H9 (cell line): ENCODE measurements around the gene PKNOX2. TPM values are rescaled to one million over a fixed set of nuclear protein-coding genes. Genes with fewer than 3 reads are reported as not detected.

Experiments used
- DNase-seq: peaks from one replicate; pipeline ENCODE4 v3.0.0-alpha.2; 2017
- H2AFZ ChIP-seq: one replicate; pipeline ENCODE4 v1.6.1; 2013; ENCODE audit warnings: mild to moderate bottlenecking, low read length, control low read depth, moderate library complexity
- H2AK5ac ChIP-seq: 2 replicates; pipeline ENCODE4 v1.6.1; 2013; ENCODE audit warnings: low read length, control low read depth, mixed read lengths; ENCODE audit not compliant: insufficient read length
- H2BK120ac ChIP-seq: one replicate; pipeline ENCODE4 v1.6.1; 2013; ENCODE audit warnings: low read depth, mild to moderate bottlenecking, low read length, control low read depth, inconsistent platforms; ENCODE audit not compliant: poor library complexity, severe bottlenecking
- H2BK12ac ChIP-seq: 2 replicates; pipeline ENCODE4 v1.6.1; 2013; ENCODE audit warnings: low read length, control low read depth, mixed read lengths, low read depth; ENCODE audit not compliant: insufficient read length
- H2BK15ac ChIP-seq: 2 replicates; pipeline ENCODE4 v1.6.1; 2013; ENCODE audit warnings: low read depth, low read length, control low read depth
- H2BK20ac ChIP-seq: one replicate; pipeline ENCODE4 v1.6.1; 2013; ENCODE audit warnings: low read depth, mild to moderate bottlenecking, low read length, control low read depth, inconsistent platforms; ENCODE audit not compliant: poor library complexity, severe bottlenecking
- H2BK5ac ChIP-seq: 2 replicates; pipeline ENCODE4 v1.6.1; 2013; ENCODE audit warnings: low read length, control low read depth, mixed read lengths; ENCODE audit not compliant: insufficient read length
- H3K14ac ChIP-seq: 2 replicates; pipeline ENCODE4 v1.6.1; 2013; ENCODE audit warnings: low read length, control low read depth; ENCODE audit not compliant: insufficient read depth
- H3K18ac ChIP-seq: 2 replicates; pipeline ENCODE4 v1.6.1; 2013; ENCODE audit warnings: low read depth, mild to moderate bottlenecking, mixed read lengths, low read length, control low read depth; ENCODE audit not compliant: insufficient read length
- H3K23ac ChIP-seq: 2 replicates; pipeline ENCODE4 v1.6.1; 2013; ENCODE audit warnings: low read length, control low read depth, mixed read lengths, low read depth; ENCODE audit not compliant: insufficient read length
- H3K23me2 ChIP-seq: 2 replicates; pipeline ENCODE4 v1.6.1; 2013; ENCODE audit warnings: low read depth, mild to moderate bottlenecking, mixed read lengths, low read length, control low read depth; ENCODE audit not compliant: insufficient read length, poor library complexity, severe bottlenecking
- H3K27ac ChIP-seq: 2 replicates; pipeline ENCODE4 v1.5.1; 2013; ENCODE audit warnings: low read length, control low read depth, mixed read lengths, low read depth; ENCODE audit not compliant: insufficient read length
- H3K27me3 ChIP-seq: 2 replicates; pipeline ENCODE4 v1.6.1; 2013; ENCODE audit warnings: low read length, control low read depth, inconsistent platforms; ENCODE audit not compliant: insufficient read depth
- H3K4ac ChIP-seq: 2 replicates; pipeline ENCODE4 v1.6.1; 2013; ENCODE audit warnings: low read depth, mild to moderate bottlenecking, control low read depth, inconsistent platforms, low read length, moderate library complexity
- H3K4me1 ChIP-seq: 2 replicates; pipeline ENCODE4 v1.6.1; 2013; ENCODE audit warnings: low read length, control low read depth, inconsistent platforms; ENCODE audit not compliant: insufficient read depth
- H3K4me2 ChIP-seq: 2 replicates; pipeline ENCODE4 v1.6.1; 2013; ENCODE audit warnings: low read length, control low read depth, mixed read lengths; ENCODE audit not compliant: insufficient read length, insufficient read depth
- H3K56ac ChIP-seq: 2 replicates; pipeline ENCODE4 v1.6.1; 2013; ENCODE audit warnings: low read depth, mild to moderate bottlenecking, mixed read lengths, low read length, control low read depth; ENCODE audit not compliant: insufficient read length
- H3K79me1 ChIP-seq: 2 replicates; pipeline ENCODE4 v1.6.1; 2013; ENCODE audit warnings: low read depth, mild to moderate bottlenecking, moderate library complexity, low read length, control low read depth, inconsistent platforms; ENCODE audit not compliant: insufficient read depth, poor library complexity, severe bottlenecking
- H3K79me2 ChIP-seq: 2 replicates; pipeline ENCODE4 v1.6.1; 2013; ENCODE audit warnings: low read length, control low read depth, inconsistent platforms; ENCODE audit not compliant: insufficient read depth
- H3K9ac ChIP-seq: 2 replicates; pipeline ENCODE4 v1.6.1; 2013; ENCODE audit warnings: low read length, control low read depth, mixed read lengths; ENCODE audit not compliant: insufficient read length; ENCODE audit errors: extremely low read depth
- H3K9me3 ChIP-seq: one replicate; pipeline ENCODE4 v1.6.1; 2013; ENCODE audit warnings: low read depth, low read length, inconsistent platforms; ENCODE audit not compliant: control insufficient read depth
- H3T11ph ChIP-seq: one replicate; pipeline ENCODE4 v1.6.1; 2013; ENCODE audit warnings: mild to moderate bottlenecking, low read length, control low read depth, inconsistent platforms
- H4K20me1 ChIP-seq: one replicate; pipeline ENCODE4 v1.6.1; 2013; ENCODE audit not compliant: control insufficient read depth, insufficient read length, insufficient read depth
- H4K5ac ChIP-seq: 2 replicates; pipeline ENCODE4 v1.6.1; 2013; ENCODE audit warnings: low read depth, mild to moderate bottlenecking, mixed read lengths, low read length, control low read depth; ENCODE audit not compliant: insufficient read length
- H4K8ac ChIP-seq: replicated peaks from 2 replicates; pipeline ENCODE4 v1.6.1; 2013; ENCODE audit warnings: low read length, control low read depth, mixed read lengths, low read depth; ENCODE audit not compliant: insufficient read length
- H4K91ac ChIP-seq: 2 replicates; pipeline ENCODE4 v1.6.1; 2013; ENCODE audit warnings: low read depth, mild to moderate bottlenecking, moderate library complexity, mixed read lengths, low read length, control low read depth; ENCODE audit not compliant: insufficient read length
- H3K27ac Mint-ChIP-seq, 3 experiments: 2 replicates in 2 of 3; 3 replicates in 1 of 3; pipeline ENCODE4 v1.8.0; 2020 to 2021; ENCODE audit warnings: mixed read lengths in 3 of 3, mild to moderate bottlenecking in 1 of 3, moderate library complexity in 1 of 3
- H3K27me3 Mint-ChIP-seq: 2 replicates; pipeline ENCODE4 v1.8.0; 2021; ENCODE audit warnings: low read depth, mild to moderate bottlenecking, moderate library complexity, mixed read lengths
- H3K36me3 Mint-ChIP-seq, 3 experiments: 2 replicates in 2 of 3; 3 replicates in 1 of 3; pipeline ENCODE4 v1.8.0; 2020 to 2021; ENCODE audit warnings: low read depth in 3 of 3, mixed read lengths in 3 of 3; ENCODE audit not compliant: insufficient read depth in 1 of 3
- H3K4me1 Mint-ChIP-seq, 2 experiments: 2 replicates each; pipeline ENCODE4 v1.8.0; 2020; ENCODE audit warnings: mixed read lengths in 2 of 2
- H3K4me3 Mint-ChIP-seq, 2 experiments: 2 replicates in 1 of 2; 3 replicates in 1 of 2; pipeline ENCODE4 v1.8.0; 2020 to 2021; ENCODE audit warnings: mild to moderate bottlenecking in 2 of 2, mixed read lengths in 2 of 2, moderate library complexity in 1 of 2
- H3K9me3 Mint-ChIP-seq, 2 experiments: 2 replicates in 1 of 2; 3 replicates in 1 of 2; pipeline ENCODE4 v1.8.0; 2020; ENCODE audit warnings: mild to moderate bottlenecking in 2 of 2, mixed read lengths in 2 of 2, moderate library complexity in 1 of 2
- WGBS: extraction: QIAGEN DNeasy Blood & Tissue Kit; methylation state at CpG from one replicate; pipeline ENCODE4 v1.1.7; 2013; ENCODE audit warnings: missing lambda C conversion rate, low lambda C conversion rate, mixed read lengths; ENCODE audit not compliant: insufficient read length; ENCODE audit errors: extremely low coverage; 5-methylcytosine and 5-hydroxymethylcytosine counted together
- total RNA-seq: library from RNA; stranded (reverse); gene quantifications from 2 replicates; pipeline ENCODE4 v1.2.1, GENCODE V29; 2021
- TF ChIP-seq, protein P1 (sequence below): fragments of 200-600 bp; sonication (generic); conservative IDR thresholded peaks from 3 replicates; pipeline ENCODE4 v1.8.0; 2021; ENCODE audit warnings: antibody characterized with exemption, mild to moderate bottlenecking

PKNOX2 gene
- total RNA-seq, 1 experiment from 2014 or later, result 1.3 TPM

- H3K27me3 ChIP-seq, result no peaks in the 10 kb centered on the region; the same call in 1 of the 2 replicates
- peak overlapping the region; percentile 53 for H3K4me2 ChIP-seq
- DNase-seq, result peak; percentile 95
- TF ChIP-seq, protein P1, sequence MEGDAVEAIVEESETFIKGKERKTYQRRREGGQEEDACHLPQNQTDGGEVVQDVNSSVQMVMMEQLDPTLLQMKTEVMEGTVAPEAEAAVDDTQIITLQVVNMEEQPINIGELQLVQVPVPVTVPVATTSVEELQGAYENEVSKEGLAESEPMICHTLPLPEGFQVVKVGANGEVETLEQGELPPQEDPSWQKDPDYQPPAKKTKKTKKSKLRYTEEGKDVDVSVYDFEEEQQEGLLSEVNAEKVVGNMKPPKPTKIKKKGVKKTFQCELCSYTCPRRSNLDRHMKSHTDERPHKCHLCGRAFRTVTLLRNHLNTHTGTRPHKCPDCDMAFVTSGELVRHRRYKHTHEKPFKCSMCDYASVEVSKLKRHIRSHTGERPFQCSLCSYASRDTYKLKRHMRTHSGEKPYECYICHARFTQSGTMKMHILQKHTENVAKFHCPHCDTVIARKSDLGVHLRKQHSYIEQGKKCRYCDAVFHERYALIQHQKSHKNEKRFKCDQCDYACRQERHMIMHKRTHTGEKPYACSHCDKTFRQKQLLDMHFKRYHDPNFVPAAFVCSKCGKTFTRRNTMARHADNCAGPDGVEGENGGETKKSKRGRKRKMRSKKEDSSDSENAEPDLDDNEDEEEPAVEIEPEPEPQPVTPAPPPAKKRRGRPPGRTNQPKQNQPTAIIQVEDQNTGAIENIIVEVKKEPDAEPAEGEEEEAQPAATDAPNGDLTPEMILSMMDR, result 0 out of 3 replicates have a peak, but pooled peaks have one; percentile 9
- peaks cover 12% of the 10 kb centered on the region for H3K23me2 ChIP-seq
- peak overlapping the region; percentile 61 for H3K27ac ChIP-seq
- no peak overlapping the region for H2BK12ac ChIP-seq
- Mint-ChIP-seq H3K4me1 (peaks cover 51 to 53% of the 10 kb centered on the region in 2 experiments), H3K27me3 (peaks cover 18% of the 10 kb centered on the region), H3K9me3 (no peaks in the 10 kb centered on the region), H3K27ac (peak overlapping the region; percentile 94 to 98 (median 95)), H3K4me3 (peak overlapping the region; percentile 61 to 75), H3K36me3 (peaks cover 0 to 2% (median 0%) of the 10 kb centered on the region in 3 experiments; a peak in 1 of 7 replicates)
- no peak overlapping the region for H2AK5ac ChIP-seq
- no peak overlapping the region for H3T11ph ChIP-seq
- peak overlapping the region; percentile 83; the same call in 1 of the 2 replicates for H3K14ac ChIP-seq
- no peak overlapping the region for H4K91ac ChIP-seq
- no peak overlapping the region for H2AFZ ChIP-seq
- H3K79me1 ChIP-seq, result no peaks in the 10 kb centered on the region
- no peak overlapping the region for H3K23ac ChIP-seq
- peak overlapping the region; percentile 60 for H3K18ac ChIP-seq
- no peak overlapping the region for H2BK5ac ChIP-seq
- H3K4me1 ChIP-seq, result peaks cover 24% of the 10 kb centered on the region
- no CpG with 5 or more reads among the region's 11 CpGs for WGBS
- no peak overlapping the region for H3K9ac ChIP-seq
- H3K4ac ChIP-seq, result no peak overlapping the region
- H2BK20ac ChIP-seq, result no peak overlapping the region
- H4K8ac ChIP-seq, result no peak overlapping the region
- no peak overlapping the region for H3K56ac ChIP-seq
- H3K79me2 ChIP-seq, result no peaks in the 10 kb centered on the region
- H3K9me3 ChIP-seq, result no peaks in the 10 kb centered on the region
- no peak overlapping the region for H2BK15ac ChIP-seq
- no peak overlapping the region for H4K5ac ChIP-seq
- peaks cover 4% of the 10 kb centered on the region for H4K20me1 ChIP-seq
- H2BK120ac ChIP-seq, result no peak overlapping the region
These were observed 206.9 kb downstream of the PKNOX2 start for GRCh38 chr11:125371431-125371935.
